ENCODE results near the gene FARP1. TPM values are rescaled to one million over a fixed set of nuclear protein-coding genes. Genes with fewer than 3 reads are reported as not detected.

Gene FARP1
- total RNA-seq, 4 donors from 2014 or later, result 11.0 to 27.2 (median 13.6) TPM

DNA sequence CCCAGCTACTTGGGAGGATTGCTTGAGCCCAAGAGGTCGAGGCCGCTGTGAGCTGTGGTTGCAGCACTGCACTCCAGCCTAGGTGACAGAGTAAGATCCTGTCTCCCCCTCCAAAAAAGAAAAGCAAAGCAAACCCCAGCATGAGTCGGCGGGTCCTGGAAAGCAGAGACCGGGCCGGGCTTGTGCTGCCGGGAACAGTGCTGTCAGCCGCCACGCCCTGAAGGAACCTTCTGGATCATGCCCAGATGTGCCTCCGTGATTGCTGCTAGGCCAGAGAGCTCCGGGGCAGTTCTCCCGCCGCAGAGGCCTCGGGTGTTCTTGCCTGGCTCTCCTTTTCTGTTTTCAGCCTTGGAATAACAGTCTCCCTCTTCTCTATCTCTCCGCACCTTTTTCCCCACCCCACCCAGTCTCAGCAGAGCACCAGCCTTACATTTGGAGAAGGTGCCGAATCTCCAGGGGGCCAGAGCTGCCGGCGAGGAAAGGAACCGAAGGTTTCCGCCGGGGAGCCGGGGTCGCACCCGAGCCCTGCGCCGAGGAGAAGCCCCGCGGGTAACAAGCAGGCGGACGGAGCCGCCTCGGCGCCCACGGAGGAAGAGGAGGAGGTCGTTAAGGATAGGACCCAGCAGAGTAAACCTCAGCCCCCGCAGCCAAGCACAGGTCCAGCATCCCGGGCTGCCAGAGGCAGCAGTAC lies 252.1 kb downstream of the FARP1 start:
- peaks cover 17% of the 10 kb centered on the region for H3K4me1 ChIP-seq
- no peaks in the 10 kb centered on the region for H3K27me3 ChIP-seq
- TF ChIP-seq, protein P1, sequence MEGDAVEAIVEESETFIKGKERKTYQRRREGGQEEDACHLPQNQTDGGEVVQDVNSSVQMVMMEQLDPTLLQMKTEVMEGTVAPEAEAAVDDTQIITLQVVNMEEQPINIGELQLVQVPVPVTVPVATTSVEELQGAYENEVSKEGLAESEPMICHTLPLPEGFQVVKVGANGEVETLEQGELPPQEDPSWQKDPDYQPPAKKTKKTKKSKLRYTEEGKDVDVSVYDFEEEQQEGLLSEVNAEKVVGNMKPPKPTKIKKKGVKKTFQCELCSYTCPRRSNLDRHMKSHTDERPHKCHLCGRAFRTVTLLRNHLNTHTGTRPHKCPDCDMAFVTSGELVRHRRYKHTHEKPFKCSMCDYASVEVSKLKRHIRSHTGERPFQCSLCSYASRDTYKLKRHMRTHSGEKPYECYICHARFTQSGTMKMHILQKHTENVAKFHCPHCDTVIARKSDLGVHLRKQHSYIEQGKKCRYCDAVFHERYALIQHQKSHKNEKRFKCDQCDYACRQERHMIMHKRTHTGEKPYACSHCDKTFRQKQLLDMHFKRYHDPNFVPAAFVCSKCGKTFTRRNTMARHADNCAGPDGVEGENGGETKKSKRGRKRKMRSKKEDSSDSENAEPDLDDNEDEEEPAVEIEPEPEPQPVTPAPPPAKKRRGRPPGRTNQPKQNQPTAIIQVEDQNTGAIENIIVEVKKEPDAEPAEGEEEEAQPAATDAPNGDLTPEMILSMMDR (IDR thresholded peaks at IDR 0.05), result no peak
- TF ChIP-seq EP300 (IDR thresholded peaks at IDR 0.05) (no peak), POLR2A (IDR thresholded peaks at IDR 0.05) (no peak), POLR2AphosphoS5 (IDR thresholded peaks at IDR 0.05) (no peak)
- H3K4me3 ChIP-seq, result no peak overlapping the region
- 86% methylated on average over 34 of the region's 37 CpGs for WGBS
- H3K27ac ChIP-seq, result no peak overlapping the region
- peaks cover 13% of the 10 kb centered on the region for H3K36me3 ChIP-seq
- no peaks in the 10 kb centered on the region for H3K9me3 ChIP-seq
- no peak for DNase-seq (ENCODE audit: low spot score in 2 of 2)

GRCh38 chr13:98396071-98396710 lies 253.3 kb downstream of the FARP1 start:
- Histone ChIP-seq H3K27me3 (no peaks in the 10 kb centered on the region), H3K27ac (no peak overlapping the region), H3K4me3 (no peak overlapping the region), H3K9me3 (no peaks in the 10 kb centered on the region), H3K36me3 (peaks cover 13% of the 10 kb centered on the region), H3K4me1 (peaks cover 17% of the 10 kb centered on the region)
- TF ChIP-seq, protein P1 (IDR thresholded peaks at IDR 0.05), result no peak
- TF ChIP-seq EP300 (IDR thresholded peaks at IDR 0.05), result no peak
- TF ChIP-seq POLR2AphosphoS5 (IDR thresholded peaks at IDR 0.05), result no peak
- TF ChIP-seq POLR2A (IDR thresholded peaks at IDR 0.05), result no peak
- WGBS, result 91% methylated on average over 12 of the region's 16 CpGs
- no peak for DNase-seq (ENCODE audit: low spot score in 2 of 2)

DNA sequence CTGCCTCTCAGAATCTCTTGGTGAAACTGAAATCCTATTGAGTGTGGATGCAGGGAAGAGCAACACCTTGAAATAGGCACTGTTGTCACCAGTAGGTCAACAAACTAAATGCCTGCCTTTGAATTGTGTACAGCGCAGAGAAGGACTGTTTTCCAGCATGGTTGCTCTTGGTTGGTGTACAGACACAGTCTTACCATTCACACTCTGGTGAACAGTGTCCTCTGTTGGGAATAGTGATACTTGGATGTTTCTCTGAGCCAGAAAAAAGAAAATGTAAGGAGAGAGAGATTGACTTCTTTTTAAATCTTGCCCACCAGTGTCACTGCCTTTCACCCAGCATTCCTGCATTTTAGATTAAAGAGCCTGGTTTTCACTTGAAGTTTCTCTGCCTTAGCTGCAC lies 254.3 kb downstream of the FARP1 start:
- no peak for DNase-seq (ENCODE audit: low spot score in 2 of 2)
- 94% methylated on average over 1 of the region's 1 CpG for WGBS
- no peak overlapping the region for H3K27ac ChIP-seq

DNA sequence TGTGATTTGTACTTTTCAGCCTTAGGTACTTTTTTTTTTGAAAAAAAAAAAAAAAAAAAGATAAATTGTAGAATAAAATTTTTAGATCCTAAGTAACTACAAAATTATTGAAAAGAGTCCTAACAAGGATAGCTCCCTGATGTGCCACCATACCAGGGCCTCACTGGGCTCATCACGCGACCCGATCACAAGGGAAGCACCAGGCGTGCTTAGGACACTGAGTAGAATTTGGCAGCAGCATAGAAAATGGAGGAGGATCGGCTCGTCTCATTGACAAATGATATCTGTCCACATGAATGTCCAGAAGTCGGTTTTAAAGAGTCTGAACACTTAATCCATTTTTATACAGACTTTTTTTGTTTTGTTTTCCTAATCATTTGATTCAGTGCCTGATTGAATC lies 255.0 kb downstream of the FARP1 start:
- Histone ChIP-seq H3K4me1 (peaks cover 17% of the 10 kb centered on the region), H3K9me3 (no peaks in the 10 kb centered on the region), H3K36me3 (peaks cover 13% of the 10 kb centered on the region), H3K4me3 (no peak overlapping the region), H3K27me3 (no peaks in the 10 kb centered on the region), H3K27ac (no peak overlapping the region)
- TF ChIP-seq, protein P1 (IDR thresholded peaks at IDR 0.05), result no peak
- TF ChIP-seq EP300 (IDR thresholded peaks at IDR 0.05), result no peak
- DNase-seq (ENCODE audit: low spot score in 2 of 2), result no peak
- WGBS, result 76% methylated on average over 7 of the region's 7 CpGs

More for the DNA sequence above, 254.3 kb downstream of the FARP1 start:
- peaks cover 17% of the 10 kb centered on the region for H3K4me1 ChIP-seq
- no peak overlapping the region for H3K4me3 ChIP-seq
- H3K36me3 ChIP-seq, result peaks cover 13% of the 10 kb centered on the region
- TF ChIP-seq POLR2AphosphoS5 (IDR thresholded peaks at IDR 0.05) (no peak), POLR2A (IDR thresholded peaks at IDR 0.05) (no peak), EP300 (IDR thresholded peaks at IDR 0.05) (no peak)
- TF ChIP-seq, protein P1 (IDR thresholded peaks at IDR 0.05), result no peak
- no peaks in the 10 kb centered on the region for H3K9me3 ChIP-seq
- no peaks in the 10 kb centered on the region for H3K27me3 ChIP-seq

GRCh38 chr13:98398581-98398980 lies 255.7 kb downstream of the FARP1 start:
- Histone ChIP-seq H3K9me3 (no peaks in the 10 kb centered on the region), H3K27ac (no peak overlapping the region), H3K4me3 (no peak overlapping the region), H3K36me3 (peaks cover 13% of the 10 kb centered on the region), H3K4me1 (peaks cover 17% of the 10 kb centered on the region), H3K27me3 (no peaks in the 10 kb centered on the region)
- no peak for DNase-seq (ENCODE audit: low spot score in 2 of 2)
- TF ChIP-seq POLR2AphosphoS5 (IDR thresholded peaks at IDR 0.05) (no peak), POLR2A (IDR thresholded peaks at IDR 0.05) (no peak), EP300 (IDR thresholded peaks at IDR 0.05) (no peak)
- TF ChIP-seq, protein P1 (IDR thresholded peaks at IDR 0.05), result no peak
- WGBS, result 87% methylated on average over 5 of the region's 5 CpGs

All from suprapubic skin (tissue), 4 donors.